Tibial nerve (tissue), 3 donors: ENCODE data around the gene SRF.

Experiments
- CTCF ChIP-seq, 5 experiments: fragments of 200-600 bp in 3 of 5; fragments of 450-650 bp in 2 of 5; sonication (generic) in 3 of 5; IDR thresholded peaks; one replicate each; pipeline ENCODE4 v1.5.1; 2016 to 2019; ENCODE audit warnings: antibody characterized with exemption in 5 of 5, mild to moderate bottlenecking in 3 of 5, moderate library complexity in 2 of 5
- POLR2A ChIP-seq, 2 donors: fragments of 450-650 bp; IDR thresholded peaks; one replicate each; pipeline ENCODE4 v1.6.1; 2017; ENCODE audit warnings: antibody characterized with exemption in 2 of 2, mild to moderate bottlenecking in 2 of 2, moderate library complexity in 2 of 2

GRCh38 chr6:43223175-43223574 is 52.1 kb downstream of the SRF start:
- TF ChIP-seq CTCF (IDR thresholded peaks at IDR 0.05) (no peak), POLR2A (IDR thresholded peaks at IDR 0.05) (no peak)
